GM21825 (cell line): ENCODE measurements around the gene AP2A1.
"Not testable (repeated sequence)": the region's sequence is repeated elsewhere in the genome, so short reads cannot be mapped to it uniquely, and the experiment has no call there.

Source experiments
- ATAC-seq: cut with Tn5 transposase; IDR thresholded peaks from one replicate; pipeline ENCODE4 v1.9.1; 2021; ENCODE audit warnings: mild to moderate bottlenecking, moderate library complexity; ENCODE audit not compliant: unreplicated experiment

Gene AP2A1

GRCh38 chr19:49811328-49811727 lies 44.5 kb downstream of the AP2A1 start:
- ATAC-seq: no peak

GRCh38 chr19:49812452-49812996 lies 45.7 kb downstream of the AP2A1 start:
- ATAC-seq: no peak

GRCh38 chr19:49812997-49813861 lies 46.4 kb downstream of the AP2A1 start, which contains the start of gene FUZ:
TSS of gene FUZ (minus strand) at chr19:49813292. CDS start at chr19:49813106, 186 bp downstream.
- ATAC-seq: peak; percentile 39

GRCh38 chr19:49814010-49814409 lies 47.2 kb downstream of the AP2A1 start:
- ATAC-seq: no peak

- no peak for ATAC-seq
Observed at GRCh38 chr19:49816590-49816989, 49.8 kb downstream of the AP2A1 start.

- peak; percentile 74 for ATAC-seq
Observed at GRCh38 chr19:49817964-49818648, 51.3 kb downstream of the AP2A1 start, which contains the start of gene MED25. TSS of gene MED25 (plus strand) at chr19:49818289. CDS start at chr19:49818342, 53 bp downstream.

- no peak for ATAC-seq
Observed at GRCh38 chr19:49818649-49819370, 52.0 kb downstream of the AP2A1 start.

GRCh38 chr19:49819452-49820115 lies 52.8 kb downstream of the AP2A1 start:
- ATAC-seq: not testable (repeated sequence)

GRCh38 chr19:49820125-49820524 lies 53.3 kb downstream of the AP2A1 start:
- no peak for ATAC-seq

GRCh38 chr19:49823472-49823871 lies 56.7 kb downstream of the AP2A1 start:
- ATAC-seq: no peak

GRCh38 chr19:49824662-49825061 lies 57.9 kb downstream of the AP2A1 start:
- ATAC-seq: no peak

- no peak for ATAC-seq
Observed at GRCh38 chr19:49827034-49827433, 60.2 kb downstream of the AP2A1 start.

GRCh38 chr19:49829200-49829599 lies 62.4 kb downstream of the AP2A1 start:
- no peak for ATAC-seq

- no peak for ATAC-seq
Observed at GRCh38 chr19:49829721-49830120, 62.9 kb downstream of the AP2A1 start.

GRCh38 chr19:49830766-49831165 lies 64.0 kb downstream of the AP2A1 start:
- ATAC-seq: no peak

- ATAC-seq: no peak
Observed at GRCh38 chr19:49831592-49831991, 64.8 kb downstream of the AP2A1 start.

GRCh38 chr19:49832556-49832955 lies 65.8 kb downstream of the AP2A1 start:
- no peak for ATAC-seq

- ATAC-seq: no peak
Observed at GRCh38 chr19:49833599-49833998, 66.8 kb downstream of the AP2A1 start.

GRCh38 chr19:49835562-49835961 lies 68.8 kb downstream of the AP2A1 start:
- ATAC-seq: no peak
